ENCODE measurements around the gene INSYN1. TPM values are rescaled to one million over a fixed set of nuclear protein-coding genes. Genes with fewer than 3 reads are reported as not detected.

The INSYN1 gene, protein sequence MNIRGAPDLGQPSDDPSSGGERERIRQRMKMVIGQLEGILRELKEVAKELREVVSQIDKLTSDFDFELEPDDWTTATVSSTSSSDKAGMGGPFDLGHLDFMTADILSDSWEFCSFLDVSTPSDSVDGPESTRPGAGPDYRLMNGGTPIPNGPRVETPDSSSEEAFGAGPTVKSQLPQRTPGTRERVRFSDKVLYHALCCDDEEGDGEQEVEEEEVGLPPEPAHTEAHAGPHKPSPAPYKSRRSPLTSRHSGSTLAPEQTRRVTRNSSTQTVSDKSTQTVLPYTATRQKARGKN
- not detected for total RNA-seq
- not detected for total RNA-seq (2013)
- 0 to 0.07 (median 0) reads per million in 29 experiments for total RNA-seq

- no peak within 1 kb of the TSS for H3K27ac ChIP-seq (ENCODE audit: low read length)
- no peaks in the 10 kb centered on the region for H3K9me3 ChIP-seq
- DNase-seq (no peak), ATAC-seq (replicated peaks in 1 of 4) (no peak)
- H3K4me1 ChIP-seq (ENCODE audit: control insufficient read depth in 1 of 2, extremely low read depth in 1 of 2, insufficient read depth in 2 of 2, low read length in 2 of 2) = peaks cover 0 to 5% of the 10 kb centered on the region in 2 experiments
- Mint-ChIP-seq H3K4me1 (peaks cover 0 to 7% (median 4%) of the 10 kb centered on the region in 3 donors), H3K36me3 (no peaks in the 10 kb centered on the region), H3K9me3 (no peaks in the 10 kb centered on the region), H3K27me3 (peaks cover 42 to 66% of the 10 kb centered on the region in 2 donors), H3K4me3 (peak within 1 kb of the TSS in 1 of 3 donors; percentile 64), H3K27ac (no peak within 1 kb of the TSS)
- ChIA-PET CTCF (no interaction called here), POLR2A (no interaction called here)
- H3K27me3 ChIP-seq (replicated peaks in 1 of 2; ENCODE audit: control insufficient read depth in 2 of 2, extremely low read depth in 1 of 2, insufficient read depth in 2 of 2, low read length in 1 of 2) = peaks cover 2 to 61% of the 10 kb centered on the region in 2 experiments
- H3K36me3 ChIP-seq (ENCODE audit: control insufficient read depth in 2 of 2, extremely low read depth in 1 of 2, insufficient read depth in 1 of 2, low read length in 1 of 2) = no peaks in the 10 kb centered on the region
- WGBS (ENCODE audit: insufficient coverage) = 13% methylated on average over 42 of the region's 44 CpGs
- no peak within 1 kb of the TSS for H3K4me3 ChIP-seq (ENCODE audit: control insufficient read depth in 1 of 2, extremely low read depth in 1 of 2, low read length in 1 of 2)
Observed at GRCh38 chr15:73753250-73754130, at the start of gene INSYN1. TSS of gene INSYN1 (minus strand) at chr15:73753351. CDS start at chr15:73751130, 2,221 bp downstream.

DNA sequence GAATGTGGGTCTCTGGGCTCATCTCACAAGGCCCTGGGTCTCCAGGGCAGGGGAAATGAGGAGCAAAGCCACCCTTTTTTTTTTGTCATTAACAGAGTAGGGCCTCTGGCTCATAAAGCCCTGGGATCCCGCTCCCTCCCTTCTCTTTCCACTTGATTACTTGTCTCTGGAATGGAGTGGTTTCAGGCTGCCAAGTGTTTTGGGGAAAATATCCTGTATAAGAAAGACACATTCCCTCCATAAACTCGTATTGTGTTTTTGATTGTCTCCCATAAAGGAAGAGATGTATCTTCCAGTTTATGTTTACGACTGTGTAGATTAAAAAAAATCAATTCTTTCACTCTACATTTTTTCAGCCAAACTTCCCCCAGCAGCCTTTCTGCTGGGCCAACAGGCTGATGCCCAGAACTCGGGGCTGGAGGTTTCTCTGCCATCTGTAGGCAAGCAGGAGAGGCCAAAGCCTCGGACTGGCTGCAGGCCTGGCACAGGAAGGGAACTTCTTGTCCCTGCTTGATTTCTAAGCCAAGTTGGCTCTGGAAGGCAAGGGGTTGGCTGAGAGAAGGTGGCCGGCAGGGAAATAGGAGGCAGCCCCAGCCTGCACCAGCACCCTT is 49.4 kb upstream of the INSYN1 start:
- no peak overlapping the region for H3K4me3 Mint-ChIP-seq
- Histone ChIP-seq H3K9me3 (no peaks in the 10 kb centered on the region), H3K27me3 (replicated peaks in 1 of 2; ENCODE audit: control insufficient read depth in 2 of 2, extremely low read depth in 1 of 2, insufficient read depth in 2 of 2, low read length in 1 of 2) (peaks cover 0 to 18% of the 10 kb centered on the region in 2 experiments), H3K27ac (ENCODE audit: low read length) (no peak overlapping the region), H3K4me3 (ENCODE audit: control insufficient read depth in 1 of 2, extremely low read depth in 1 of 2, low read length in 1 of 2) (no peak overlapping the region), H3K4me1 (ENCODE audit: control insufficient read depth in 1 of 2, extremely low read depth in 1 of 2, insufficient read depth in 2 of 2, low read length in 2 of 2) (no peaks in the 10 kb centered on the region), H3K36me3 (ENCODE audit: control insufficient read depth in 2 of 2, extremely low read depth in 1 of 2, insufficient read depth in 1 of 2, low read length in 1 of 2) (no peaks in the 10 kb centered on the region)
- ATAC-seq (replicated peaks in 1 of 4) (no peak), DNase-seq (no peak)
- WGBS (ENCODE audit: insufficient coverage) = 65% methylated on average over 2 of the region's 6 CpGs
- H3K27ac Mint-ChIP-seq = no peak overlapping the region
- POLR2A ChIA-PET = no interaction called here
- CTCF ChIA-PET = no interaction called here
- peaks cover 0 to 5% of the 10 kb centered on the region in 2 donors for H3K27me3 Mint-ChIP-seq
- no peaks in the 10 kb centered on the region for H3K36me3 Mint-ChIP-seq
- no peaks in the 10 kb centered on the region for H3K9me3 Mint-ChIP-seq
- no peaks in the 10 kb centered on the region for H3K4me1 Mint-ChIP-seq

- POLR2A ChIA-PET = no interaction called here
- WGBS (ENCODE audit: insufficient coverage) = 82% methylated on average over 8 of the region's 11 CpGs
- H3K4me3 Mint-ChIP-seq = no peak overlapping the region
- H3K27me3 Mint-ChIP-seq = peaks cover 0 to 1% of the 10 kb centered on the region in 2 donors
- H3K4me1 Mint-ChIP-seq = no peaks in the 10 kb centered on the region
- Histone ChIP-seq H3K4me3 (ENCODE audit: control insufficient read depth in 1 of 2, extremely low read depth in 1 of 2, low read length in 1 of 2) (no peak overlapping the region), H3K4me1 (ENCODE audit: control insufficient read depth in 1 of 2, extremely low read depth in 1 of 2, insufficient read depth in 2 of 2, low read length in 2 of 2) (no peaks in the 10 kb centered on the region), H3K9me3 (no peaks in the 10 kb centered on the region), H3K36me3 (ENCODE audit: control insufficient read depth in 2 of 2, extremely low read depth in 1 of 2, insufficient read depth in 1 of 2, low read length in 1 of 2) (no peaks in the 10 kb centered on the region), H3K27me3 (replicated peaks in 1 of 2; ENCODE audit: control insufficient read depth in 2 of 2, extremely low read depth in 1 of 2, insufficient read depth in 2 of 2, low read length in 1 of 2) (peaks cover 0 to 19% of the 10 kb centered on the region in 2 experiments), H3K27ac (ENCODE audit: low read length) (no peak overlapping the region)
- ATAC-seq (replicated peaks in 1 of 4) = no peak
- no peak overlapping the region for H3K27ac Mint-ChIP-seq
- CTCF ChIA-PET = no interaction called here
- DNase-seq = no peak
- no peaks in the 10 kb centered on the region for H3K36me3 Mint-ChIP-seq
- no peaks in the 10 kb centered on the region for H3K9me3 Mint-ChIP-seq
Observed at GRCh38 chr15:73800662-73801345, 47.7 kb upstream of the INSYN1 start.

DNA sequence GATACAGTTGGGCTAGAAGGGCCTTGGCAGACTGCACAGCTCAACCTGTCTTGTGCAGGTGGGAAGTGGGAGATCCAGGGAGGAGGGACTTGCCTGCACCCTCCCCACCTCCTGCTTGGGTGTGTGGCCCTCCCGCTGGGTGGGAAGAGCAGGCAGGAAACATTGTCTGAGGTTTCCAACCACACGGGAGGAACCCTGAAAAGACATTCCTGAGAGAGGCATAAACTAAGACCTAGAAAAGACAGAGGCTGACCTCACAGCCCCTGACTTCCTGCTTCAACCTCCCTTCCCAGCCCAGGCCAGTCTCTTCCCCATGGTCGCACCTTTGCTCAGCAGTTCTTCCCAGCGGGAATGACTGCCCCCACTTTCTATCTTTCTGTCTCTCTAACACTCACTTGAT is 46.3 kb upstream of the INSYN1 start:
- H3K36me3 Mint-ChIP-seq = no peaks in the 10 kb centered on the region
- no peaks in the 10 kb centered on the region for H3K9me3 Mint-ChIP-seq
- DNase-seq (no peak), ATAC-seq (replicated peaks in 1 of 4) (no peak)
- ChIA-PET POLR2A (no interaction called here), CTCF (no interaction called here)
- H3K4me1 Mint-ChIP-seq = no peaks in the 10 kb centered on the region
- H3K27me3 ChIP-seq (replicated peaks in 1 of 2; ENCODE audit: control insufficient read depth in 2 of 2, extremely low read depth in 1 of 2, insufficient read depth in 2 of 2, low read length in 1 of 2) = peaks cover 0 to 11% of the 10 kb centered on the region in 2 experiments
- 0% methylated on average over 1 of the region's 4 CpGs for WGBS (ENCODE audit: insufficient coverage)
- no peaks in the 10 kb centered on the region for H3K9me3 ChIP-seq
- no peak overlapping the region for H3K27ac ChIP-seq (ENCODE audit: low read length)
- H3K4me3 Mint-ChIP-seq = no peak overlapping the region
- no peaks in the 10 kb centered on the region for H3K27me3 Mint-ChIP-seq
- H3K27ac Mint-ChIP-seq = no peak overlapping the region
- no peak overlapping the region for H3K4me3 ChIP-seq (ENCODE audit: control insufficient read depth in 1 of 2, extremely low read depth in 1 of 2, low read length in 1 of 2)
- H3K4me1 ChIP-seq (ENCODE audit: control insufficient read depth in 1 of 2, extremely low read depth in 1 of 2, insufficient read depth in 2 of 2, low read length in 2 of 2) = no peaks in the 10 kb centered on the region
- H3K36me3 ChIP-seq (ENCODE audit: control insufficient read depth in 2 of 2, extremely low read depth in 1 of 2, insufficient read depth in 1 of 2, low read length in 1 of 2) = no peaks in the 10 kb centered on the region

DNA sequence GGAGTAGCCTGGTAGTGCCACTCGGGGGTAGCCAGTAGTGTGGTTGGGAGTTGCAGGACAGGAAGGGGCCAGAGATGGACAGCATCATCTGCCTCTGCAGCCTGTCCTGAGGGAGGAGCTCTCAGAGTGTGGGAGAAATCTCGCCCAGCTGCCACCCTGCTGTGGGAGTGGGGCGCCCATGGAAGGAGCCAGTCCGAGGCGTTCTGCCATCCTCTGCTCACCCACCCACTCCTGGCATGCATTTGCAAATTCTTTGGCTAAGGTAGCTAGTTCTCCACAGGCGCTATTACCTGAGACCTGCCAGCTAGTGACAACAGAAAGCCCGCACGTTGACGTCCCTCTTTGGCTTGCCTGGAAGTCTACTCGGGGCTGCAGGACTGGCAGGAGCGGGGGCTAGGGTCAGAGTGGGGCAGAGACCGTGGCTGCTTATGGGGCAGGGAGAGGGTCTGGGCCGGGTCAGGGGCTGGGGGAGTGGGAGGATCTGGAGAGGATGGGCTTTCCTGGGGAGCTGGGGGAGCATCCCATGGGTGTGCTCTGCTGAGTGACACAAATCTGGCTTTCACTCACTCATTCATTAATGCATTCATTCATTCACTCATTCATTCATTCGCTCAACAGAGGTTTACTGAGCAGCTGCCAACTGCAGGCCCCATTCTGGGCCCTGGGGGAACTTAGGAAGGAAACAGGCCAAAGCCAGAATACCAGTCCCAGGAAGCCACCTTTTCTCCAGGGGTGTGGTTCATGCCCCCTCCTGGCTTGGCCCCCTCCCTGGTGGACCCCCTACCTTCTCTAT is 44.4 kb upstream of the INSYN1 start:
- ATAC-seq (replicated peaks in 1 of 4) (no peak), DNase-seq (no peak)
- H3K4me3 Mint-ChIP-seq = no peak overlapping the region
- Histone ChIP-seq H3K36me3 (ENCODE audit: control insufficient read depth in 2 of 2, extremely low read depth in 1 of 2, insufficient read depth in 1 of 2, low read length in 1 of 2) (no peaks in the 10 kb centered on the region), H3K4me1 (ENCODE audit: control insufficient read depth in 1 of 2, extremely low read depth in 1 of 2, insufficient read depth in 2 of 2, low read length in 2 of 2) (no peaks in the 10 kb centered on the region), H3K4me3 (ENCODE audit: control insufficient read depth in 1 of 2, extremely low read depth in 1 of 2, low read length in 1 of 2) (no peak overlapping the region), H3K27ac (ENCODE audit: low read length) (no peak overlapping the region), H3K9me3 (no peaks in the 10 kb centered on the region), H3K27me3 (replicated peaks in 1 of 2; ENCODE audit: control insufficient read depth in 2 of 2, extremely low read depth in 1 of 2, insufficient read depth in 2 of 2, low read length in 1 of 2) (peaks cover 0 to 5% of the 10 kb centered on the region in 2 experiments)
- ChIA-PET CTCF (no interaction called here), POLR2A (no interaction called here)
- peaks cover 0 to 2% of the 10 kb centered on the region in 2 donors for H3K27me3 Mint-ChIP-seq
- H3K4me1 Mint-ChIP-seq = no peaks in the 10 kb centered on the region
- WGBS (ENCODE audit: insufficient coverage) = 81% methylated on average over 10 of the region's 14 CpGs
- H3K36me3 Mint-ChIP-seq = no peaks in the 10 kb centered on the region
- no peaks in the 10 kb centered on the region for H3K9me3 Mint-ChIP-seq
- H3K27ac Mint-ChIP-seq = no peak overlapping the region
